ENCODE results near the gene ZNRF1.

- TF ChIP-seq EP300 (IDR thresholded peaks at IDR 0.05): no peak
- no peak for TF ChIP-seq CTCF (IDR thresholded peaks at IDR 0.05)
- no peak for TF ChIP-seq POLR2A (IDR thresholded peaks at IDR 0.05; ENCODE audit: low read depth)
- no peak for TF ChIP-seq POLR2AphosphoS5 (IDR thresholded peaks at IDR 0.05)
These were observed 19.1 kb downstream of the ZNRF1 start for GRCh38 chr16:75017670-75018525.
